Hematopoietic multipotent progenitor cell treated with erythropoietin and hydrocortisone succinate and interleukin-3 and kit ligand, for 4 days (in vitro differentiated cells): ENCODE data around the gene OXTR.

Experiments
- DNase-seq: peaks from one replicate; pipeline ENCODE4 v3.0.0-alpha.2; 2015

OXTR gene

GRCh38 chr3:8767256-8767666, 2.2 kb downstream of the OXTR start:
- DNase-seq, result peak; percentile 37

GRCh38 chr3:8766148-8766547, 3.3 kb downstream of the OXTR start:
- DNase-seq, result no peak

GRCh38 chr3:8765528-8765927, 3.9 kb downstream of the OXTR start:
- DNase-seq, result no peak

- no peak for DNase-seq
Observed at GRCh38 chr3:8764528-8764927, 4.9 kb downstream of the OXTR start.

GRCh38 chr3:8762607-8763377, 6.6 kb downstream of the OXTR start:
- DNase-seq, result no peak

GRCh38 chr3:8761866-8762265, 7.5 kb downstream of the OXTR start:
- DNase-seq, result no peak

GRCh38 chr3:8760506-8760905, 8.9 kb downstream of the OXTR start:
- DNase-seq, result no peak

GRCh38 chr3:8760091-8760490, 9.3 kb downstream of the OXTR start:
- no peak for DNase-seq

- DNase-seq, result no peak
Observed at GRCh38 chr3:8759038-8759707, 10.2 kb downstream of the OXTR start.

- DNase-seq, result no peak
Observed at GRCh38 chr3:8757551-8758518, 11.6 kb downstream of the OXTR start.

GRCh38 chr3:8756671-8757070, 12.7 kb downstream of the OXTR start:
- no peak for DNase-seq

GRCh38 chr3:8755564-8756237, 13.7 kb downstream of the OXTR start:
- DNase-seq, result peak; percentile 14

GRCh38 chr3:8755097-8755496, 14.3 kb downstream of the OXTR start:
- DNase-seq, result no peak

- no peak for DNase-seq
Observed at GRCh38 chr3:8752832-8753231, 16.6 kb downstream of the OXTR start.

GRCh38 chr3:8749316-8749715, 20.1 kb downstream of the OXTR start:
- no peak for DNase-seq

- DNase-seq, result no peak
Observed at GRCh38 chr3:8746780-8747345, 22.6 kb downstream of the OXTR start.

- DNase-seq, result no peak
Observed at GRCh38 chr3:8745619-8746370, 23.6 kb downstream of the OXTR start.

GRCh38 chr3:8743911-8744310, 25.5 kb downstream of the OXTR start:
- no peak for DNase-seq

GRCh38 chr3:8743021-8743601, 26.3 kb downstream of the OXTR start:
- no peak for DNase-seq

GRCh38 chr3:8741581-8742261, 27.7 kb downstream of the OXTR start:
- DNase-seq, result no peak
